ENCODE measurements around the gene SLC25A18. TPM values are rescaled to one million over a fixed set of nuclear protein-coding genes. Genes with fewer than 3 reads are reported as not detected.

Gene SLC25A18
- total RNA-seq, 2 experiments from 2014 or later, result not detected

GRCh38 chr22:17637490-17638181, 74.3 kb downstream of the SLC25A18 start:
- peaks cover 21% of the 10 kb centered on the region for H3K36me3 Mint-ChIP-seq (ENCODE audit: low read depth)

GRCh38 chr22:17638182-17638431, 74.8 kb downstream of the SLC25A18 start:
- Histone ChIP-seq H3K4me1 (ENCODE audit: insufficient read depth, low read length) (peaks cover 24% of the 10 kb centered on the region), H3K4me3 (ENCODE audit: low read length) (peak overlapping the region; percentile 85), H3K27ac (ENCODE audit: low read depth in 1 of 2, low read length in 2 of 2) (peak overlapping the region; percentile 98 to 99), H3K27me3 (ENCODE audit: control insufficient read depth in 1 of 2, insufficient read depth in 2 of 2, low read length in 2 of 2) (no peaks in the 10 kb centered on the region), H3K36me3 (ENCODE audit: insufficient read depth, low read length) (peaks cover 2% of the 10 kb centered on the region), H3K9me3 (ENCODE audit: control insufficient read depth in 1 of 2, insufficient read depth in 1 of 2, low read length in 2 of 2) (no peaks in the 10 kb centered on the region)
- peaks cover 31% of the 10 kb centered on the region for H3K4me1 Mint-ChIP-seq (ENCODE audit: low read depth)
- peak overlapping the region; percentile 92 for H3K4me3 Mint-ChIP-seq
- CTCF ChIA-PET, result no interaction called here
- H3K36me3 Mint-ChIP-seq (ENCODE audit: low read depth), result peaks cover 26% of the 10 kb centered on the region
- DNase-seq, result peak in 2 of 14 experiments; percentile 13 to 16
- H3K27ac Mint-ChIP-seq, result peak overlapping the region; percentile 96
- intact Hi-C loops (cut with DNase I, micrococcal nuclease), result loop anchor here (1.0 to 10.0 kb wide), 8 partner anchors 9 to 553 kb away; partner anchors contain the start of genes ATP6V1E1 (in 1 of the 2), BID (in 1 of the 2), IL17RA (in 1 of the 2) and PEX26 (in 1 of the 2)
- no peak for TF ChIP-seq CTCF (IDR thresholded peaks at IDR 0.05)
- H3K9me3 Mint-ChIP-seq, result no peaks in the 10 kb centered on the region
- ATAC-seq (ENCODE audit: poor library complexity), result peak; percentile 35
- H3K27me3 Mint-ChIP-seq, result no peaks in the 10 kb centered on the region
- POLR2A ChIA-PET, result interaction anchor here (1.4 kb wide), 2 partner anchors 16 to 141 kb away, joined by 3 to 4 read pairs; no protein-coding TSS in a partner anchor

More at GRCh38 chr22:17637490-17638181, 74.3 kb downstream of the SLC25A18 start:
- peaks cover 2% of the 10 kb centered on the region for H3K36me3 ChIP-seq (ENCODE audit: insufficient read depth, low read length)
- ChIA-PET POLR2A (no interaction called here), CTCF (no interaction called here)
- H3K27ac ChIP-seq (ENCODE audit: low read depth in 1 of 2, low read length in 2 of 2), result peak overlapping the region; percentile 98 to 99
- H3K9me3 ChIP-seq (ENCODE audit: control insufficient read depth in 1 of 2, insufficient read depth in 1 of 2, low read length in 2 of 2), result no peaks in the 10 kb centered on the region
- peak in 1 of 14 experiments; percentile 5 for DNase-seq
- peak overlapping the region; percentile 96 for H3K27ac Mint-ChIP-seq
- no peaks in the 10 kb centered on the region for H3K27me3 ChIP-seq (ENCODE audit: control insufficient read depth in 1 of 2, insufficient read depth in 2 of 2, low read length in 2 of 2)
- intact Hi-C loops (cut with DNase I, micrococcal nuclease), result loop anchor here (1.0 to 10.0 kb wide), 8 partner anchors 8 to 553 kb away; partner anchors contain the start of genes ATP6V1E1 (in 1 of the 2), BID (in 1 of the 2), IL17RA (in 1 of the 2) and PEX26 (in 1 of the 2)
- peak overlapping the region; percentile 92 for H3K4me3 Mint-ChIP-seq
- no peaks in the 10 kb centered on the region for H3K27me3 Mint-ChIP-seq
- peaks cover 31% of the 10 kb centered on the region for H3K4me1 Mint-ChIP-seq (ENCODE audit: low read depth)
- no peaks in the 10 kb centered on the region for H3K9me3 Mint-ChIP-seq
- no peak for ATAC-seq (ENCODE audit: poor library complexity)
- peaks cover 24% of the 10 kb centered on the region for H3K4me1 ChIP-seq (ENCODE audit: insufficient read depth, low read length)
- peak overlapping the region; percentile 85 for H3K4me3 ChIP-seq (ENCODE audit: low read length)
- TF ChIP-seq CTCF (IDR thresholded peaks at IDR 0.05), result no peak

GRCh38 chr22:17638432-17639246, 75.3 kb downstream of the SLC25A18 start, which contains the start of gene BCL2L13:
Gene BCL2L13 (plus strand): TSS chr22:17638757. CDS start chr22:17655712, 16,955 bp downstream.
- ChIA-PET CTCF (interaction anchor here (1.1 to 1.3 kb wide), 2 partner anchors 9 to 13 kb away, joined by 3 read pairs; no protein-coding TSS in a partner anchor), POLR2A (interaction anchor here (0.5 to 1.8 kb wide), 11 partner anchors 11 to 439 kb away, joined by 3 to 13 read pairs (median 3); partner anchors contain the start of genes ADA2 and PEX26)
- Mint-ChIP-seq H3K4me1 (ENCODE audit: low read depth) (peaks cover 31% of the 10 kb centered on the region), H3K4me3 (peak within 1 kb of the TSS; percentile 92), H3K9me3 (no peaks in the 10 kb centered on the region), H3K27ac (peak within 1 kb of the TSS; percentile 96), H3K27me3 (no peaks in the 10 kb centered on the region), H3K36me3 (ENCODE audit: low read depth) (peaks cover 26% of the 10 kb centered on the region)
- DNase-seq, result peak; percentile 77 to 94 (median 84)
- peak; percentile 90 for ATAC-seq (ENCODE audit: poor library complexity)
- peaks cover 2% of the 10 kb centered on the region for H3K36me3 ChIP-seq (ENCODE audit: insufficient read depth, low read length)
- no peak for TF ChIP-seq CTCF (IDR thresholded peaks at IDR 0.05)
- peak within 1 kb of the TSS; percentile 98 to 99 for H3K27ac ChIP-seq (ENCODE audit: low read depth in 1 of 2, low read length in 2 of 2)
- H3K4me1 ChIP-seq (ENCODE audit: insufficient read depth, low read length), result peaks cover 24% of the 10 kb centered on the region
- H3K27me3 ChIP-seq (ENCODE audit: control insufficient read depth in 1 of 2, insufficient read depth in 2 of 2, low read length in 2 of 2), result no peaks in the 10 kb centered on the region
- intact Hi-C loops (cut with DNase I, micrococcal nuclease), result loop anchor here (1.0 to 10.0 kb wide), 8 partner anchors 9 to 554 kb away; partner anchors contain the start of genes ATP6V1E1 (in 1 of the 2), BID (in 1 of the 2), IL17RA (in 1 of the 2) and PEX26 (in 1 of the 2)
- H3K4me3 ChIP-seq (ENCODE audit: low read length), result peak within 1 kb of the TSS; percentile 85
- no peaks in the 10 kb centered on the region for H3K9me3 ChIP-seq (ENCODE audit: control insufficient read depth in 1 of 2, insufficient read depth in 1 of 2, low read length in 2 of 2)
